WTC11 (cell line): ENCODE data around the gene CYSTM1.

Experiments
- CTCF ChIP-seq: fragments of 200-600 bp; IDR thresholded peaks from 2 replicates; pipeline ENCODE4 v1.8.0; 2022; ENCODE audit warnings: antibody characterized with exemption
- GABPB1 ChIP-seq: sonication (generic); formaldehyde crosslinking; IDR thresholded peaks from 2 replicates; pipeline ENCODE4 v1.8.1; 2023; ENCODE audit warnings: mild to moderate bottlenecking, missing genetic modification reagents

DNA sequence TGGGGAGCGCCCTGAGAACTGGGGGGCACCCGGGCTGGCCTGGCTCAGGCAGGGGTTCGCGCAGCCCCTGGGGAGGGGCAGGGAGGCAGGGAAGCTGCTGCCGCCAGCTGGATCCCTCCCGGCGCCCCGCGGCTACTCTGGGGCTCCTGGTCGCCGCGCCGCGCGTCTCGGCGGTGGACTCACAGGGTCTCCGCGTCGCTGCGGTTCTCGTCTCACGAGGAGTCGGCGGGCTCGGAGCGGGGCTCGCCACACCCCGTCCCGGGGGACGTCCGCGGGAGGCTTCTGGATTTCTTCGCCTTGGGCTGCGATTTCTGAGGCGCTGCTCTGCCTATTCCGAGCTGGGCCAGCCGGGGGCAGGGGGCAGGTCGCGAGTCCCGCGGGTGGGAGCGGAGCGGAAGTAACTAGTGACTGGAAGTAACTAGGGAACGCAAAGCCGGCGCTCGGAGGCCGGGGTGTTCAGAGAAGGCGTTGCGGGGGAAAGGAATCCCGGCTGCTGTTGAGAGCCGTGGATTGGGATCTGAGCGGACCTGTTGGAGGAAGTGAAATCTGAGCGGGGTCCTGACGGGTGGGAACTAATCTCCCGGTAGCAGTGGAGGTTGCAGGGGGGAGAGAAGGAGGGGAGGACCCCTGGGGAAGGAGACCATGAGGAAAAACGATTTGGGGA, 511 bp downstream of the CYSTM1 start:
- TF ChIP-seq CTCF: no peak
- no peak for TF ChIP-seq GABPB1 (CRISPR knock-in tag)
